SU-DHL-6 (cell line): Measurements from ENCODE around the gene MRPL20.

Source experiments
- CTCF ChIP-seq: fragments of 200-600 bp; sonication (generic); IDR thresholded peaks from one replicate; pipeline ENCODE4 v1.5.1; 2017; ENCODE audit warnings: antibody characterized with exemption, mild to moderate bottlenecking, low read length, moderate library complexity; ENCODE audit not compliant: insufficient read depth, poor library complexity, severe bottlenecking
- EZH2phosphoT487 ChIP-seq: fragments of 200-600 bp; sonication (generic), shearing (Covaris generic); conservative IDR thresholded peaks from 2 replicates; pipeline ENCODE4 v1.6.1; 2018; ENCODE audit warnings: mild to moderate bottlenecking, antibody characterized with exemption, low read length, moderate library complexity, mixed read lengths

GRCh38 chr1:1402072-1402900 lies 4.8 kb downstream of the MRPL20 start:
- TF ChIP-seq CTCF: peak; percentile 46
- no peak for TF ChIP-seq EZH2phosphoT487
